SK-N-SH (cell line): ENCODE measurements around the gene MLLT3. TPM values are rescaled to one million over a fixed set of nuclear protein-coding genes. Genes with fewer than 3 reads are reported as not detected.

ENCODE experiments used
- CTCF ChIA-PET: fragments of 300-600, 350-600 bp; formaldehyde crosslinking; extraction: SDS; loops from one replicate; lab custom pipeline; 2021; lab: Yijun Ruan, JAX
- POLR2A ChIA-PET: fragments of 350-600 bp; sonication (Branson Sonifier 250); formaldehyde crosslinking; extraction: SDS; loops from one replicate; lab custom pipeline; 2020; ENCODE audit warnings: antibody characterized with exemption, inconsistent platforms; lab: Yijun Ruan, JAX
- DNase-seq: peaks from one replicate; pipeline ENCODE4 v3.0.0; 2012
- H2AFZ ChIP-seq: fragments of 200-600 bp; sonication (generic); 2 replicates; pipeline ENCODE4 v1.8.1; 2016; ENCODE audit warnings: antibody characterized with exemption, mild to moderate bottlenecking, low read depth
- H3F3A ChIP-seq: fragments of 200-600 bp; sonication (generic); replicated peaks from 2 replicates; pipeline ENCODE3; 2016; ENCODE audit warnings: antibody characterized with exemption, mild to moderate bottlenecking; ENCODE audit not compliant: insufficient read depth
- H3K27ac ChIP-seq, 2 experiments: fragments of 200-500 bp in 1 of 2; fragments of 200-600 bp in 1 of 2; sonication (Bioruptor generic) in 1 of 2; sonication (generic), shearing (Covaris generic) in 1 of 2; 2 replicates each; pipeline versions ENCODE4 v1.5.1 to v1.6.1; 2014 to 2016; ENCODE audit warnings: low read depth in 2 of 2, inconsistent platforms in 1 of 2, low read length in 1 of 2, mild to moderate bottlenecking in 1 of 2, mixed read lengths in 1 of 2
- H3K27me3 ChIP-seq: fragments of 200-600 bp; sonication (generic), shearing (Covaris generic); 2 replicates; pipeline ENCODE4 v1.6.1; 2016; ENCODE audit warnings: mixed run types; ENCODE audit not compliant: insufficient read depth
- H3K36me3 ChIP-seq, 2 experiments: fragments of 200-500 bp in 1 of 2; fragments of 200-600 bp in 1 of 2; sonication (Bioruptor generic) in 1 of 2; sonication (generic) in 1 of 2; replicated peaks in 1 of 2; 2 replicates each; pipeline versions ENCODE3 to v1.5.1; 2014 to 2016; ENCODE audit warnings: low read length in 1 of 2, mild to moderate bottlenecking in 1 of 2; ENCODE audit not compliant: insufficient read depth in 2 of 2, control insufficient read depth in 1 of 2
- H3K4me1 ChIP-seq, 2 experiments: fragments of 200-500 bp in 1 of 2; fragments of 200-600 bp in 1 of 2; sonication (Bioruptor generic) in 1 of 2; sonication (generic), shearing (Covaris generic) in 1 of 2; 2 replicates each; pipeline versions ENCODE4 v1.5.1 to v1.6.1; 2014 to 2016; ENCODE audit warnings: low read depth in 1 of 2, low read length in 1 of 2, mixed run types in 1 of 2; ENCODE audit not compliant: insufficient read depth in 2 of 2, control insufficient read depth in 1 of 2
- H3K4me2 ChIP-seq: fragments of 200-600 bp; sonication (generic), shearing (Covaris generic); 2 replicates; pipeline ENCODE4 v1.6.1; 2017; ENCODE audit warnings: mixed run types
- H3K4me3 ChIP-seq, 2 experiments: fragments of 200-500 bp in 1 of 2; fragments of 200-600 bp in 1 of 2; sonication (Bioruptor generic) in 1 of 2; sonication (generic), shearing (Covaris generic) in 1 of 2; 2 replicates each; pipeline versions ENCODE4 v1.5.1 to v1.8.1; 2014 to 2016; ENCODE audit warnings: low read depth in 2 of 2, inconsistent platforms in 1 of 2, low read length in 1 of 2, mild to moderate bottlenecking in 1 of 2, mixed read lengths in 1 of 2, moderate library complexity in 1 of 2
- H3K79me2 ChIP-seq: fragments of 200-600 bp; sonication (generic); 2 replicates; pipeline ENCODE4 v1.8.1; 2017; ENCODE audit warnings: mild to moderate bottlenecking; ENCODE audit not compliant: insufficient read depth
- H3K9ac ChIP-seq: fragments of 200-600 bp; sonication (generic); 2 replicates; pipeline ENCODE4 v1.6.1; 2017; ENCODE audit warnings: mixed run types
- H3K9me2 ChIP-seq: fragments of 200-600 bp; sonication (generic); 2 replicates; pipeline ENCODE4 v1.6.1; 2017; ENCODE audit warnings: mixed run types
- H3K9me3 ChIP-seq: fragments of 200-600 bp; sonication (generic); 2 replicates; pipeline ENCODE4 v1.6.1; 2017; ENCODE audit warnings: mixed run types, mild to moderate bottlenecking, moderate library complexity
- H4K20me1 ChIP-seq: fragments of 200-600 bp; sonication (generic); 2 replicates; pipeline ENCODE4 v1.6.1; 2017; ENCODE audit warnings: mild to moderate bottlenecking, mixed run types; ENCODE audit not compliant: insufficient read depth
- EP300 ChIP-seq, 2 experiments: IDR thresholded peaks; 2 replicates each; pipeline versions ENCODE4 v1.4.0 to v1.6.1; 2012; ENCODE audit warnings: borderline replicate concordance in 1 of 2, low read depth in 1 of 2, low read length in 1 of 2
- EZH2phosphoT487 ChIP-seq: fragments of 200-600 bp; sonication (generic); IDR thresholded peaks from 2 replicates; pipeline ENCODE4 v1.6.1; 2017; ENCODE audit warnings: low read depth, mixed run types, mild to moderate bottlenecking, antibody characterized with exemption, moderate library complexity, borderline replicate concordance
- FOSL2 ChIP-seq: IDR thresholded peaks from 2 replicates; pipeline ENCODE4 v1.4.0; 2012; ENCODE audit warnings: low read depth, mild to moderate bottlenecking, moderate library complexity, borderline replicate concordance
- GABPA ChIP-seq: IDR thresholded peaks from 2 replicates; pipeline ENCODE4 v1.4.0; 2012; ENCODE audit warnings: low read depth, mild to moderate bottlenecking
- GATA2 ChIP-seq: sonication (generic); formaldehyde crosslinking; IDR thresholded peaks from 2 replicates; pipeline ENCODE4 v1.5.0; 2020; ENCODE audit warnings: mild to moderate bottlenecking, missing genetic modification reagents
- JUND ChIP-seq: IDR thresholded peaks from 2 replicates; pipeline ENCODE4 v1.4.0; 2012
- MAX ChIP-seq: IDR thresholded peaks from 2 replicates; pipeline ENCODE4 v1.4.0; 2012; ENCODE audit warnings: low read depth
- MEF2A ChIP-seq: IDR thresholded peaks from 2 replicates; pipeline ENCODE4 v1.4.0; 2012; ENCODE audit warnings: low read depth, borderline replicate concordance
- NRF1 ChIP-seq: IDR thresholded peaks from 2 replicates; pipeline ENCODE4 v1.6.1; 2012; ENCODE audit warnings: low read depth, mild to moderate bottlenecking, low read length
- PBX3 ChIP-seq: IDR thresholded peaks from 2 replicates; pipeline ENCODE4; 2012
- POLR2AphosphoS5 ChIP-seq: IDR thresholded peaks from 2 replicates; pipeline ENCODE4 v1.6.1; 2012; ENCODE audit warnings: low read depth, low read length
- RCOR1 ChIP-seq: fragments of 150-350 bp; IDR thresholded peaks from 2 replicates; pipeline ENCODE4 v1.6.1; 2017; ENCODE audit warnings: antibody characterized with exemption, low read length
- REST ChIP-seq: IDR thresholded peaks from 2 replicates; pipeline ENCODE4 v1.6.1; 2012; ENCODE audit warnings: mild to moderate bottlenecking, low read depth, low read length, moderate library complexity
- RXRA ChIP-seq: IDR thresholded peaks from 2 replicates; pipeline ENCODE4 v1.4.0; 2012; ENCODE audit warnings: low read depth, mild to moderate bottlenecking, borderline replicate concordance
- SIN3A ChIP-seq: IDR thresholded peaks from 2 replicates; pipeline ENCODE4 v1.6.1; 2012; ENCODE audit warnings: low read depth, mild to moderate bottlenecking, low read length, moderate library complexity, borderline replicate concordance
- SMC3 ChIP-seq: IDR thresholded peaks from 2 replicates; pipeline ENCODE4 v1.6.1; 2012; ENCODE audit warnings: low read depth, low read length, improper control_type of control experiment
- TAF1 ChIP-seq: IDR thresholded peaks from 2 replicates; pipeline ENCODE4 v1.6.1; 2012; ENCODE audit warnings: low read depth, mild to moderate bottlenecking, low read length, moderate library complexity, borderline replicate concordance
- YY1 ChIP-seq: IDR thresholded peaks from 2 replicates; pipeline ENCODE4 v1.4.0; 2012; ENCODE audit warnings: low read depth, mild to moderate bottlenecking
- WGBS: methylation state at CpG from one replicate; pipeline ENCODE4 v1.1.6; 2017; ENCODE audit warnings: low lambda C conversion rate; 5-methylcytosine and 5-hydroxymethylcytosine counted together
- polyA plus RNA-seq, 3 experiments: library from polyadenylated mRNA; depleted of rRNA; stranded (reverse); fragments of >200 nt; gene quantifications; 2 replicates each; pipeline ENCODE4 v1.2.3, GENCODE V29; 2012
- TF ChIP-seq, protein P1 (sequence below): fragments of 200-600 bp; sonication (generic); IDR thresholded peaks from 2 replicates; pipeline ENCODE4 v1.6.1; 2017; ENCODE audit warnings: antibody characterized with exemption, mild to moderate bottlenecking, moderate library complexity
- TF ChIP-seq, protein P2 (sequence below): fragments of 150-350 bp; IDR thresholded peaks from 2 replicates; pipeline ENCODE4 v1.6.1; 2016; ENCODE audit warnings: mild to moderate bottlenecking, low read depth, low read length

The MLLT3 gene
- polyA plus RNA-seq, 1 of the 3 experiments (the other 2 are of a cell fraction) = 3.9 TPM

DNA sequence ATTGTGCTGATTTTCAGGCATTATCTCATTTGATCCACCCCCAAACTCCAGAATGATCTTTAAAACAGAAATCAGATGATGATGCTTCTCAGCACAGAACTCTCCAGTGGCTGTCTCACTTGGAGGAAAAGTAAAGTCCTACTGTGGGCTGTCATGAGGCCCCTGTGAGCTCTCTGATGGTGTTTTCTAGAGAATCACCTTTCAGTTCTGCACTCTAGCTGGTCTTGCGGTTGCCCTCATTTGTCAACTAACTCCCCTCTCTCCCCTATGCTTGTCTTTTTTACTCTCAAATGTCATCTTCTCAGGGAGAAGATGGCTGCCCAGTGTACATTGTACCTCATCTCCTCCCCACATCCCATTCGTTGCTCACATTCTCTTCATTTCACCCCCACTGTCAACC is 295.8 kb downstream of the MLLT3 start:
- Histone ChIP-seq H3K4me3 (no peak overlapping the region), H2AFZ (no peak overlapping the region), H3K27me3 (no peaks in the 10 kb centered on the region; the same call in 1 of the 2 replicates), H3K4me2 (no peak overlapping the region), H3K9ac (no peak overlapping the region), H3K79me2 (no peaks in the 10 kb centered on the region), H3K27ac (no peak overlapping the region), H3F3A (no peaks in the 10 kb centered on the region), H3K9me3 (no peaks in the 10 kb centered on the region), H3K9me2 (no peaks in the 10 kb centered on the region), H3K4me1 (no peaks in the 10 kb centered on the region), H3K36me3 (no peaks in the 10 kb centered on the region), H4K20me1 (no peaks in the 10 kb centered on the region)
- CTCF ChIA-PET = interaction anchor here (1.0 kb wide), 1 partner anchor 400 kb away, joined by 3 read pairs; no protein-coding TSS in a partner anchor
- no peak for DNase-seq
- WGBS = 52% methylated on average over 2 of the region's 2 CpGs
- POLR2A ChIA-PET = no interaction called here
- TF ChIP-seq TAF1 (no peak), GATA2 (CRISPR knock-in tag) (no peak)
- TF ChIP-seq, protein P1, sequence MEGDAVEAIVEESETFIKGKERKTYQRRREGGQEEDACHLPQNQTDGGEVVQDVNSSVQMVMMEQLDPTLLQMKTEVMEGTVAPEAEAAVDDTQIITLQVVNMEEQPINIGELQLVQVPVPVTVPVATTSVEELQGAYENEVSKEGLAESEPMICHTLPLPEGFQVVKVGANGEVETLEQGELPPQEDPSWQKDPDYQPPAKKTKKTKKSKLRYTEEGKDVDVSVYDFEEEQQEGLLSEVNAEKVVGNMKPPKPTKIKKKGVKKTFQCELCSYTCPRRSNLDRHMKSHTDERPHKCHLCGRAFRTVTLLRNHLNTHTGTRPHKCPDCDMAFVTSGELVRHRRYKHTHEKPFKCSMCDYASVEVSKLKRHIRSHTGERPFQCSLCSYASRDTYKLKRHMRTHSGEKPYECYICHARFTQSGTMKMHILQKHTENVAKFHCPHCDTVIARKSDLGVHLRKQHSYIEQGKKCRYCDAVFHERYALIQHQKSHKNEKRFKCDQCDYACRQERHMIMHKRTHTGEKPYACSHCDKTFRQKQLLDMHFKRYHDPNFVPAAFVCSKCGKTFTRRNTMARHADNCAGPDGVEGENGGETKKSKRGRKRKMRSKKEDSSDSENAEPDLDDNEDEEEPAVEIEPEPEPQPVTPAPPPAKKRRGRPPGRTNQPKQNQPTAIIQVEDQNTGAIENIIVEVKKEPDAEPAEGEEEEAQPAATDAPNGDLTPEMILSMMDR = no peak

- Histone ChIP-seq H3K27me3 (no peaks in the 10 kb centered on the region), H3K9me3 (no peaks in the 10 kb centered on the region), H3K4me3 (no peak overlapping the region), H2AFZ (no peak overlapping the region), H4K20me1 (no peaks in the 10 kb centered on the region), H3K36me3 (no peaks in the 10 kb centered on the region), H3K4me1 (no peaks in the 10 kb centered on the region), H3F3A (no peaks in the 10 kb centered on the region), H3K27ac (no peak overlapping the region), H3K79me2 (no peaks in the 10 kb centered on the region), H3K9me2 (no peaks in the 10 kb centered on the region), H3K4me2 (no peak overlapping the region)
- POLR2A ChIA-PET = no interaction called here
- DNase-seq = no peak
- WGBS = 67% methylated on average over 9 of the region's 9 CpGs
- TF ChIP-seq YY1 (no peak), RXRA (no peak), SIN3A (no peak), FOSL2 (no peak), PBX3 (no peak), POLR2AphosphoS5 (no peak), TAF1 (no peak), SMC3 (no peak), EP300 (IDR thresholded peaks at IDR 0.05; ENCODE audit: borderline replicate concordance in 1 of 2, low read depth in 1 of 2, low read length in 1 of 2) (no peak), REST (no peak), EZH2phosphoT487 (no peak), GABPA (no peak), JUND (no peak), NRF1 (no peak), MAX (no peak), RCOR1 (no peak), MEF2A (no peak)
- TF ChIP-seq, protein P2, sequence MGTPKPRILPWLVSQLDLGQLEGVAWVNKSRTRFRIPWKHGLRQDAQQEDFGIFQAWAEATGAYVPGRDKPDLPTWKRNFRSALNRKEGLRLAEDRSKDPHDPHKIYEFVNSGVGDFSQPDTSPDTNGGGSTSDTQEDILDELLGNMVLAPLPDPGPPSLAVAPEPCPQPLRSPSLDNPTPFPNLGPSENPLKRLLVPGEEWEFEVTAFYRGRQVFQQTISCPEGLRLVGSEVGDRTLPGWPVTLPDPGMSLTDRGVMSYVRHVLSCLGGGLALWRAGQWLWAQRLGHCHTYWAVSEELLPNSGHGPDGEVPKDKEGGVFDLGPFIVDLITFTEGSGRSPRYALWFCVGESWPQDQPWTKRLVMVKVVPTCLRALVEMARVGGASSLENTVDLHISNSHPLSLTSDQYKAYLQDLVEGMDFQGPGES = no peak
- TF ChIP-seq, all 33 proteins: peak for 0
- no peak overlapping the region for H3K9ac ChIP-seq
- CTCF ChIA-PET = no interaction called here
Observed at GRCh38 chr9:20325008-20325407, 297.3 kb downstream of the MLLT3 start.
